Activated T-helper 9 cell treated with anti-CD3 and anti-CD28 coated beads, Interleukin-2, amount 50 U/mL, for 16 hours (primary cell): ENCODE results near the gene PYROXD2.

Experiments used
- DNase-seq: peaks from one replicate; pipeline ENCODE4 v3.0.0-alpha.2; 2020; ENCODE audit warnings: low read depth

PYROXD2 gene

DNA sequence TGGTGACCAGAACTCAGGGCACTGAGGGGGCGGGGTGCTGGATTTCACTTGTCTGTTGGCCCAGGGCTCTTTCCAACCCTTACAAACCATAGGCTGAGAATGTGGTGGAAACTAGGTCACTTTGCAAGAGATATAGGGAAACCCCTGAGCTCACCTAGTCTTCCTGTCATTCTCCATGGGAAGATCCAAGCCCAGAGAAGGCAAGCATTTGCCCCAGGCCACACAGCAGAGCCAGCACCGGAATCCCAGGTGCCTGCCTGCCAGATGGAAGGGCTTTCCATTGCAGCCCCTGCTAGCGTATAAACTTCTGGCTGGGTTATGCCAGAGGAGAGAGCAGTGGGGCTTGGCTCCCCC lies 427 bp downstream of the PYROXD2 start:
- DNase-seq: no peak

DNA sequence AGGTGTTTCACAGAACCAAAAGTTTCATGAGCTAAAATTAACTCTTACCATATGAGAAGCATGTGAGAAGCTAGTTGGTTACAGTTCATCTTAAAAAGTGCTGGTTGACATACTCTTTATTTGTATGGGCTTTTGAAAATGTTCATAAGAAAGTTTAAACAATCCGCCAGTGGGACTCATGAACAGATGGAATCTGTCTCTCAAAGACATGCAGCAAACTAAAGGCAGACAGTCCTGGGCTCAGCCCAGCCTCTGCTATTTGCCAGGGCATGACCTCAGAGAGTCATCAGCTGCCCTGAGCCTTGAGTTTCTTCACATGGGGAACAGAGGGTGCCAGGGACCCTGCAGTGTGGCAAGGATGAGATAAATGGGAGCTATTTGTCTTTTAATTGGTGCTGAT lies 3.2 kb downstream of the PYROXD2 start:
- DNase-seq: no peak

DNA sequence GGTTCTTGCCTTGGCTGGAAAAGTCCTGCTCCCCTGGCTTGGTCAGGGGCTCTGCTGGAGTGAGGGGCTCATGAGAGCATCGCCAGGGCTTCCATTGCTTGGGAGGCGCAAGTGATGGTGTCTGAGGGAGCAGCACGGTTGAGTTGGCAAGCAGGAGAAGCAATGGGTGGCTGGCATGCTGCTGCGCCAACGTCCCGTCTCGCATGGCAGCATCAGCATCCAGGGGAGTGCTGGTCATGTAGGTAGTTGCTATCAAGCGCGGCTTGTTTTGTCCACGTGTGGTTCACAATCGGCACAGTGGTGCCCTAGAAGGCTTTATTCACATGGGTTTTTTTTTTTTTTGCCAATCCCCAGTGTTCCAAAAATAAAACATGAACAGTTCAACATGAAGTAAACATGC lies 3.8 kb downstream of the PYROXD2 start:
- no peak for DNase-seq

DNA sequence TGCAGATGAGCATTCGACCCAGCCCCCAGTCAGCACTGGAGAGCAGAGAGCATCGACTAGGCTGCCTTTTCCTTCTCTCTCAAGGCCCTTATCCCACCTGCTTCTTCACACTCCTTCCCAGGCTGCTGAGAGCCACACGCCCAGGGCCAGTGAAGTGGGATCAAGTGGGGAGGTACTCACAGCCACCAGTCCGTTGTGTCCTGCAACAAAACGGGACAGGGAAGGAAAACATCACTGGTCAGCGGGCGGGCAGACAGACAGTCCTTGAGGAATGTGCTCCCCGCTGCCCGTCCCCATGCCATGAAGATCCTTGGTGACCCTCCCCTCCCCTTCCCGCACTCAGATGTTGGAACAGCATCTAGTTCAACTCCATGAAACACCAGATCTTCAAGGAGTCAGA lies 4.2 kb downstream of the PYROXD2 start:
- no peak for DNase-seq

DNA sequence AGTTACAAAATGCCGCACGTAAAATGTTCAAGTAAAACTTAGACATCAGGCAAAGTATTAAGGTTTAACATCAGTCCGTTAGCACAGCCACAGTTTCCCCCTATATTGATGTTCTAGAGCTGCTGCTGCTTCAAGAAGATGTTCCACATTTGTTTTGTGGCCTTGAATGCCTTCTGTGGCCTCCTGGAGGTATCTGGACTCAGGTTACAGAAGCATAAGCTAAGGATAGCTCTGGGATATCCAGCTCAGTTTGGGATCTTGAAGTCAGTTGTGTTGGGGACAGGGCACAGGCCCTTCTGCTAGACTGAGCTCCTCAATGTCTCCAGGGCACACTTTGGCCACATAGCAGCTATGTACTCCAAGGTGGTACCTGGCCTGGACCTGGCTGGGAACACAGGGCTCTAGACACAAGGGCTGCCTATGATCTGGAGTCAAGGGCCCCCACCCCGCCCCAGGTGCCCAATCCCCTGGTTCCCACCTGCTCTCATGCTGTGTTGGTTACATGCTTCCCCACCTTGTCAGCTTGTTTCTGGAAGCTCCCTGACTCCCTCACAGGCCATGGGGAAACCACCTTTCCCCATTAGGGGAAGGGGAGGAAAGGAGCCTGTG lies 4.7 kb downstream of the PYROXD2 start:
- DNase-seq: no peak

DNA sequence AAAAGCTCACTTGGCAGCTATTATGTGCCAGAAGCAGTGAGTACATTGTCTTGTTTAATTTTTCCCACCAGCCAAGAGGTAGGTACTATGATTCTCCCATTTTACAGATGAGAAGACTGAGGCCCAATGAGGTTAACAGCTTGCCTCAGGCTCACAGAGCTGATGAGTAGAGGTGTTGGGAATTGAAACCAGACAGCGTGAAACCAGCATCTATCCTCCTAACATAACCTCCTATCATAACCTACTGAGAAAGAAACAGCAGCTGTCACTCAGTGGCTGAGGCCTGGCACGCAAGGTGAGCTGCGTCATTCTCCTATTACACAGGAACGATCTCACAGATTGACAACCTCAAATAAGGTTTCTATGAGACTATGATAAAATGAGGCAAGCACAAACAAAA lies 6.2 kb downstream of the PYROXD2 start:
- DNase-seq: no peak

DNA sequence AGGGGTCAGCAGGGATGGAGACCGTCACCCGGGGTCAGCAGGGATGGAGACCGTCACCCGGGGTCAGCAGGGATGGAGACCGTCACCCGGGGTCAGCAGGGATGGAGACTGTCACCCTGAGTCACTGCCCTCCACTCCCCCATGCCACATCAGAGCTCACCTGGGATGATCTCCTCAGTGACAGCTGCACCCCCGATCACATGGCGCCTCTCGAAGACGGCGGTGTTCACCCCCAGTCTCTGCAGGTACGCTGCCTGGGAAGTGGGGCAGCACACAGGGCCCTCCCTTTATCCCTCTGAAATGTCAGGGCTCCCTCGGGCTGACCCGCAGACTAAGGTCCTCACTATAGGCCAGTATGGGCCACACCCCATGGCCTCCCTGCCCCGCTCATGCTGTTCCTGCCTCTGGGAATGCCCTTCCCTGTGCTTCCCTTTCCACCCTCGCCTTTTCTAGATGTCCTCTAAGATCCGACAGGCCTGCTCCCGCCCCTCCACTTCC lies 7.2 kb downstream of the PYROXD2 start:
- DNase-seq: no peak

DNA sequence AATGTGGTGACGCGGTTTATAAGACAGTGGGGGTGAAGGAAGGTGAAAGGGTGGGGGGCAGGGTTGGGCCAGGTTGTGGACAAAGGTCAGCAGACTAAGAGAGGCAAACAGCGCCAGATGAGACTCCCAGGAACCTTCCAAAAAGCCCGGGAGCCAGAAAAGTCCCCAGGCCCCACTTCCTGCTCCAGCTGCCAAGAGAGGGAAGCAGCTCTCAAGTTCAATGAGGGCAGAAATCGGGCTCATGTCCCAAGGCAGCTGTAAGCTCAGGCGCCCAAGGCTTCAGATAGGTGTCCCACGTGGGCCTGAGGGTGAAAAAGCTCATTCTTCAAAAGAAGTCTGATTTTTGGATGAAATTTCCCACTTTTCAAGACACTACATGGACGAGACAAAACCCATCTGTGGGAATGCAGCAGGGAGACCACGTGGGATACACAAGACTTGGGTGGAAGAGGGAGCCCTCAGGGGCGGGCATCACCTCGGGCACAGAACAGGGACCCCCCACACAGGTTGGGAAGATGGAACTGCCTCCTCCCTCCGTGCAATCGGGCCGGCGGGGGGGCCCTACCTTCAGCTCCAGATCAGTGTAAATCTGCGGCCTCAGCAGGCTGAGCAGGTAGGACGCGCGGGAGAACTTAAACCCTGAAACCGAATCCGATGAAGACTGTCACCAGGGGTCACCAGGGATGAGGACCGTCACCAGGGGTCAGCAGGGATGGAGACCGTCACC lies 7.8 kb downstream of the PYROXD2 start:
- DNase-seq: no peak

DNA sequence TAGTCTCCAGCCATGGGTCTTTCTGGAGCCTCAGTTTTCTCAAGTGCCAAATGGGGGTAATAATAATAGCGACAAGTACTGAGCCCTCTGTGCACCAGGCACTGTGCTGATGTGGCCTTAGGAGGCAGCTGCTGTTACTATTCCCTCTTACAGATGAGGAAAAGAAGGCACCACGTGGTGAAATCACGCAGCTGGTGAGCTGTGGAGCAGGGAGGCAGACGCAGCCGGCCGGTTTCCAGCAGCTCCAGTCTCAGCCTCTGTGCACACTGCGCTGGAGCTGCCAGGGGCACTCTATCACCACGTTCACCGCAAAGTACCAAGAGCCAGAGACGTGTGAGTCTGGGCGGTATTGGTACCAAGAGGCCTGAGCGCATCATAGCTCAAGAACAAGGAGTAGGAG lies 9.6 kb downstream of the PYROXD2 start:
- DNase-seq: no peak

DNA sequence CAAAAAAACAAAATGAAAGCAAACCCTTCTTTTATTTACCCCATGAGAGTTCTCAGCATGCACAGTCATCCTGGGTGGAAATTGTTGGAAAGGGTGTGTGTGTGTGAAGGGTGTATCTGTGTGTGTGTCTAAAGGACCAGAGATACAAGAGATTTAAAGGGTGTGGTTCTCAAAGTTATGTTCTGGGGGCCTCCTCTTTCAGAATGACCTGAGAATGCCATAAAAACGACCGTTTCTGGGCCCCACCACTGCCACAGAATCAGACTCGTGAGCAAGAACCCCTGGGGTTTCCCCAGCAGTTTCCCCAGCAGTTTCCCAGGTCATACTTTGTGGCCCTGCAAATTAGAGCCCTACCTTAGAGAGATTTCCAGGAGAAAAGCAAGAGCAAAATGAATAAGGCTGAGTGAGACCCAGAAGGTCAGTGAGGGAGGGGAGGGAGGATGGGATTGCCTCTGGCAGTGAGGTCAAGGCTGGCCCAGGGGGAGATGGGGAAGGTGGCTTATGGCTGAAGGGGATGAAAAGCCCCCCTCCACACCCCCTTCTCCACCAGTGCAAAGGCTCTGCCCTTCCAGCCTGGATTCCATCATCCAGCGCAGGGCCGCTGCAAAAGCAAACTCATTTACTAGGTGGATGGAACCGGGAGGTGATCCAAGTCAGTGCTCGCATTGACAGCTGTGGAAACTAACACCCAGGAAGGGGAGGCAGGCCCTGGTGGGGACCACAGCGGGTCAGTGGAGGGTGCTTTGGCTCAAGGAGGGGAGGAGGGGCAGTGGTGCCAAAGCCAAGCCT lies 10.2 kb downstream of the PYROXD2 start:
- no peak for DNase-seq

DNA sequence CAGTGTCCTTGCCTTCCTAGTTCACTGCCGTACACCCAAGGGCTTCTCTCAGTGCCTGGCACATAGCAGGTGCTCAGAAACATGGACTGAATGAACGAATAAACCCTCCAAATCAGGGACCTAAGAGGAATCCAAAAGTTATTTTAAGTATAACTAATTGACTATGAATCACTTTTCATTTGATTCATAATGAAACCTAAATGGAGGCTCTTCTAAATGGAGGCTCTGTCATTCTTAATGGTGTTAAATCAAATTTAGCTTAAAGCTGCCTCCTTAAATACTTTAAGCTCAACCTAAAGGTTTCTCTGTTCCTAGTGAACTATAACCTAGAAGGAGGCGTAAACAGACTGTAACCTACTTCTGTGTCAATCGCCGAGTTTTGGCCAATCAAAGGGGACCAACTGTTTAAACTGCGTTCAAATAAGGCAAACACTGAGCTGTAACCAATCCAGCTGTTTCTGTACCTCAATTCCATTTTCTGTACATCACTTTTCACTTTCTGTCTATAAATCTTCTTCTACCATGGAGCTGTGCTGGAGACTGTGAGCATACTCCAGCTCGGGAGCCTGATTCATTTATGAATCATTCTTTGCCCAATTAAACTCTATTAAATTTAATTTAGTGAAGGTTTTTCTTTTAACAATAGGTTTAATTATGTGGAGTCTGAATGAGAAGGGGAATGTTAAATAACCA lies 11.0 kb downstream of the PYROXD2 start:
- no peak for DNase-seq

DNA sequence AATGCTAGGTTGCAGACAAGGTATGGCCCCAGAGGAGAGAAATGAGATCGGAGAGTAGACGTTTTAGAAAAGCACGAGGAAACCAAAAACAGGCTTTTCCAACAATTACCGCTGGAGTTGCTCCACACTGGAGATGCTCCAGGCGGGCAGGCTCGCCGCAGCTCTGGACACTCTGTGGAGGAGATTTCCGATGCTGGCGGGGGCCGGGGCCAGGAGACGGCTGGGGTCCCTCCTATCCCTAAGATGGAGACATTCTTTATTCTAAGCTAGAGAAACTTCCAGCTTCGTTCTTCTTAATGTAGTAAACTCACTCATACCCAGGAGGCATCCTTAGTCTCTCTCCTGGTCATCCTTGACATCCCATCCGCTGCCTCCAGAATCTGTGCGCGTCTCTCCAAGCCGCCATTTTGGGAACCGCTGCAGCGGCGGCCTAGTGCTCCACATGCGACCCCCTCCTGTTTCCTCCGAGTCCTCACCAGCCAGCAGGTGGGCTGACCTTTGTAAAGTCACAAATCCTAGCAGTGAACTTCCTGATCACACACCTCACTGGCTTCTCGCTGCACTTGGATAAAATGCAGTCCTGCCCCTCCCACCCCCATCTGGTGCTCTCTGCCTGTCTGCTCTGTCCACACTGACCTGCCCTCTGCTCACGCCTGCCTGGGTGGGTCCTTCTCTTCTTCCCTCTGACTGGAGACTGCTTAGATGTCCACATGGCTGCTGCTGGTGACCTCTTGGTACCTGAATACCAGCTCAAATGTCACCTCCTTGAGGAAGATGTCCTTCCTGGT lies 11.9 kb downstream of the PYROXD2 start:
- DNase-seq: no peak

DNA sequence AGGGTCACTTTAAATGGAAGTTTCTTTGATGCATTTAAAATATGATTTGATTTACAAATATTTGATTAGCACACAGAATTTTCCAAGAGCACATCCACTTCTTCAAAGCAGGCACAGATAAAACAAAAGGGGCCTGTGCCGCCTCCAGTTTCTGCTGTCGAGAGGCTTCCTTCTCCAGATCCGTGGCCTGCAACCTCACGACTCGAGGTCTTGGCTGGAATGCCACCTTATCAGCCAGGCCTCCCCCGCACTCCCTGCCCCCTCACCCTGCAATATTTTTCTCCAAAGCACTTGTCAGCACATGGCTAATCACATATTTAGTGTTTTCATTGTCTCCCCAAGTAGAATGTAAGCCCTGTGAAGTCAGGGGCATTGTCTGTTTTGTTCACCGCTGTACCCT lies 12.5 kb downstream of the PYROXD2 start:
- DNase-seq: no peak

DNA sequence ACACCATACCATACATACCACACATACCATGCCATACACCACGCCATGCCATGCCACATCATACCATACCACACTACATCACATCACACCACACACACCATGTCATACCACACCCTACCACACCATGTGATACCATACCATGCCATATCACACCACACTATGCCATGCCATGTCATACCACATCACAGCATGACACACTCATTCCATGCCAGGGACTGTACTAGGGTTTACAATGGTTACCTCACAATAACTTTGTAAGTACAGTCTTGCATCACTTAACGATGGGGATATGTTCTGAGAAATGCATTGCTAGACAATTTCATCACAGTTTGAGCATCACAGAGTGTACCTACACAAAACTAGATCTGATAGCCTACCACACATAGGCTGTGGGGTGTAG lies 14.5 kb downstream of the PYROXD2 start:
- DNase-seq: no peak

DNA sequence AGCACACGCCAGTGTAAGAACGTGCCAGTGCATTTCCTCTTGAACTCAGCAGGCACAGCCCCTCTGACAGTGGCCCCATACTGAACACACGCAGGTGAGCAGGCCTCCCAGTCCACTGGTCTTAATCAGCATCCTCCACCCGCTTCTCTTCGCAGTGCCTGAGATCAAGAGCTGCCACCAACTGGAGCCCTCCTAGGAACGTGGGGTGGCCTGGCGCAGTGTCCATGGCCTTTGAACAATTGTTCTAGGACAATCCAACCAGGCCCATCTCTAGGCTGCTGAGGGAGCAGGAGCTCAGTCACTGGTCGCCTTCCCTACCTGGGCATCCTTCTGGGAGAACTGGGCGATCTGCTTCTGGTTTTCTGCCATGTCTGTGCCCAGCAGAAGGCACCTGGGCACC lies 15.2 kb downstream of the PYROXD2 start:
- DNase-seq: no peak

DNA sequence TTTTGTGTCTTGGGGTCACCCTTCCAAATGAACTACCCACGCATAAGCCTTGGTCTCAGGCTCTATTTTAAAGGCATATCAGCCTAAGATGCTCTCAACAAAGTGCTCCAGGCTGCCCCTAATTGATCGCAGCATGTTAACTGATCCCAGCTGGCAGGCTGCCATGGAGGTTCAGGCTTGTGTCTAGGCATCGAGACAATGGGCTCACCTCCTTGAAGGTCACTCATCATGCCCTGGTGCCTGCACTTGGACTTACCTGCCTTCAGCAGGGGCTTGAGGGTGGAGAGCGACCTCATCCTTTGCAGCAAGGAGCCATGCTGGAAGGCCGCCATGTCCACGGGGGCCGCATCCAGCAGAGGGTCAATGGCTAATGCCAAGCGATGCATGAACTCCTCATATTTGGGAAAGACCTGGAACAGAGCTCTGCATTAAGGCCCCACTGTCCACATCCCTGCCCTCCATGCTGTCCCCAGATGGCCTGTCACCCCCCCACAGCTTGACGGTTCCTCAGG lies 17.8 kb downstream of the PYROXD2 start:
- DNase-seq: no peak

DNA sequence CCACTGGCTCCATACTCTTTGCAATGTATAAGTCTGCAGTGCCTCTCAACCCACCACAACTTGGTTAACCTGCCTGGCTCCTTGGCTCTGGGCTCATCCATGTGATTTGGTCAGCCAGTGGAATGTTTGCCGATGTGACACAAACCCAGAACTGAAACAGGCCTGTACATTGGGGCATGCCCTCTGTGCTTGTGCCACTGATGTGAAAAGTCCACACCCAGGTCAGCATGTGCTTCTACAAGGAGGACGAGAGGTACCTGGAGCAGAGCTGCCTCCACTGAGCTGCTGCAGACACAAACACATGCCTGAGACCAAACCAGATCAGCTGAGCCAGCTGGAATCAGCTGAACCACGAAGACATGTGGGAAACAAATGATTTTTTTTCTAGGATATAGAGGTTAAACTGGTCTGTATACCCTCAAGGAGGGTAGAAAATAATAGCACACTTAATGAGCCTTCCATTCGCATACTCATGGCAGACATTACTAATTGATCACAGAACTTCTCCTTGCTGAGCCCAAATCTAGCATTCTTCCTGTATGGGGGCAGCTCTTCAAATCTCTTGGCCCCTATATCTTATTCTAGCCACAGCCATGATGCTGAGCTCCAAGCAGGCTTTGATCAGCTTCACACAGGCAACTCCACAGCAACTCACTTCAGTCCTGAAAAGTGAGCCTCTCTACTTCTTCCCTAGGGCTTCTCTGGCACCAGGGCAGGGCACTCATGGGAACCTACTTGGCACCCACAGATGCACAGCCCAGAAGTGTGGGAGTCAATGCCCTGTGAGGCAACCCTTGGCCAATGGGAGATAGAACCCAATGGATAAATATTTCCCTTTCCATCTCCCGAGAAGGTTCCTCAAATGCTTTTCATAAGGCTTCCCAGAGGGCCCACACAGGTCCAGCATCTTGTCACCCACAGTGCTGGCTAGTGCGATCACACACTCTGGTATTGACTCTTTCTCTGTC lies 18.6 kb downstream of the PYROXD2 start:
- no peak for DNase-seq

DNA sequence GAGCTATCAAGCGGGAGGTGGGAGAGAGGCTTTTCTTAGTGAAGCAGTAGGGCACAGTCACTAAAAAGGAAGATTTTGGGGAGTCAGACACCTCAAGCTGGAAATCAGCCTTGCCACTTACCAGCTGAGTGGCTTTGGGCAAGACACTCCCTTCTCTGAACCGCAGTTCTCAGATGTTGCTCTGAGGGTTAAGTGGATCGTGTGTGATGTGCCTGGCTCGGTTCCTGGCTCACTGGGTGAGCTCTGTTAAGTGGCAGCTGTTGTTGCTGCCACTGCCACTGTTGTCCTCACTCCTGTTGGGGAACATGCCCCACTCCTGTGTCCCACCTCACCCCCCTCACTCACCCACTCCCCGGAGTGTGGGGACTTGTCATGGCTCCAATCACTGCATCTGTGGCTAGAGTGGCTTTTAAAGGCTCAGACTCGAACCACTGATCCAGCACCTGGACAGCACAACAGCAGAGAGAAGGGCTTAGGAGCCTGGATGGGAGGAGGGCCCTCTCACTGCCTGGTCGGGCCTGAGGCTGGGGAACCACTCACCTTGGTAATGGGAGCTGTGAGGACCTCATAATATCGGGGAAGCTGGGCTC lies 20.0 kb downstream of the PYROXD2 start:
- no peak for DNase-seq

DNA sequence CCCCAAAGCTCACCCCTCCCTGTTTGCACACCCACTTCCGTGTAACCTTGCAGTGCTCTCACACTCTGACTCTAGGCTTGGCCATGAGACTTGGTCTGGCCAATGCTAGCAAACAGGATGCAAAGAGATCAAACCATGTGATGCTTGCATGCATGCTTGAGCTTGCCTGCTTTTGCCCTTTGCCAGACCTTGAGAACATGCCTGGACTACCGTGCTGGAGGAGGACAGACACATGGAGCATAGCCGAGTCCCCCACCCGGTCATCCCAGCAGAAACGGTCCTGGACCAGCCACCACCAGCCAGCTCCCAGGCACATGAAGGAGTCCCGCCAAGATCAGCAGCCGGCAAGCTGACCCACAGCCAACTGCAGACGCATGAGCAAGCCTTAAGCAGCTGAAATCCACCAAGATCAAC lies 23.4 kb downstream of the PYROXD2 start:
- no peak for DNase-seq

DNA sequence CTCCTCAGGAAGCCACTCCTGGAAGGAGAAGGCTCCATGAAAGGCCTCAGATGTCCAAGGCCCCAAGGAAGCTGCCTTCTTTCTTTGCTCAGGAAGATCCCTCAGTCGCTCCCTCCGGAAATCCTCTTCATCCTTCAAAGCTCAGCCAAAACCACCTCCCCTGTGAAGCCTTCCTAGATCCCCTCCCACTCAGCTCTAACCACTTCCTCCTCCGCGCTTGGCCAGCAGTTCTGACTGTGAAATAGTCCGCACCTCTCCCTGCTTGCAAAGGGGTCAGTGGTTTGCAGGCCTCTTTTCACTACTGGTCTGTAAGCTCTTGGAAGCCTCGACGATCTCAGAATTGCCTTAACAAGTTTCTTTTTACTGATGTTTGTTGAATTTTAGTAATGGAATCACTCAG lies 23.9 kb downstream of the PYROXD2 start:
- DNase-seq: no peak
